Nephron (organoid): ENCODE results near the gene STAT1.

Experiments used
- H3K27ac Mint-ChIP-seq, 3 experiments: 2 replicates each; pipeline ENCODE4 v1.8.0; 2020; ENCODE audit warnings: mixed read lengths in 3 of 3, mild to moderate bottlenecking in 2 of 3, moderate library complexity in 1 of 3
- H3K27me3 Mint-ChIP-seq: 2 replicates; pipeline ENCODE4 v1.8.0; 2021; ENCODE audit warnings: low read depth, mild to moderate bottlenecking, moderate library complexity, mixed read lengths
- H3K36me3 Mint-ChIP-seq: 2 replicates; pipeline ENCODE4 v1.8.0; 2020; ENCODE audit warnings: low read depth, mixed read lengths
- H3K4me1 Mint-ChIP-seq: 2 replicates; pipeline ENCODE4 v1.8.0; 2020; ENCODE audit warnings: mixed read lengths
- H3K4me3 Mint-ChIP-seq, 3 experiments: 2 replicates each; pipeline ENCODE4 v1.8.0; 2020; ENCODE audit warnings: mild to moderate bottlenecking in 3 of 3, mixed read lengths in 3 of 3, moderate library complexity in 2 of 3
- H3K9me3 Mint-ChIP-seq: 2 replicates; pipeline ENCODE4 v1.8.0; 2020; ENCODE audit warnings: mixed read lengths
- CTCF ChIP-seq, 3 experiments: fragments of 200-600 bp; sonication (generic); IDR thresholded peaks; one replicate each; pipeline ENCODE4 v1.5.0; 2021; ENCODE audit warnings: antibody characterized with exemption in 3 of 3; ENCODE audit not compliant: unreplicated experiment in 3 of 3

STAT1 gene

GRCh38 chr2:191037351-191037750 lies 23.4 kb upstream of the STAT1 start:
- TF ChIP-seq CTCF (IDR thresholded peaks at IDR 0.05; ENCODE audit: unreplicated experiment in 3 of 3): no peak
- Mint-ChIP-seq H3K4me1 (peaks cover 5% of the 10 kb centered on the region), H3K9me3 (no peaks in the 10 kb centered on the region)

GRCh38 chr2:191036363-191036762 lies 22.4 kb upstream of the STAT1 start:
- H3K4me3 Mint-ChIP-seq: no peak overlapping the region
- peaks cover 5% of the 10 kb centered on the region for H3K4me1 Mint-ChIP-seq
- TF ChIP-seq CTCF (IDR thresholded peaks at IDR 0.05; ENCODE audit: unreplicated experiment in 3 of 3): no peak
- no peaks in the 10 kb centered on the region for H3K9me3 Mint-ChIP-seq
- H3K36me3 Mint-ChIP-seq: no peaks in the 10 kb centered on the region
- H3K27ac Mint-ChIP-seq: no peak overlapping the region
- H3K27me3 Mint-ChIP-seq: no peaks in the 10 kb centered on the region

More at GRCh38 chr2:191037351-191037750, 23.4 kb upstream of the STAT1 start:
- Mint-ChIP-seq H3K4me3 (no peak overlapping the region), H3K27ac (no peak overlapping the region), H3K27me3 (no peaks in the 10 kb centered on the region), H3K36me3 (no peaks in the 10 kb centered on the region)

- no peaks in the 10 kb centered on the region for H3K36me3 Mint-ChIP-seq
- no peak for TF ChIP-seq CTCF (IDR thresholded peaks at IDR 0.05; ENCODE audit: unreplicated experiment in 3 of 3)
- H3K4me3 Mint-ChIP-seq: no peak overlapping the region
- H3K27ac Mint-ChIP-seq: peak overlapping the region; percentile 43 to 84 (median 67)
- no peaks in the 10 kb centered on the region for H3K27me3 Mint-ChIP-seq
- peaks cover 5% of the 10 kb centered on the region for H3K4me1 Mint-ChIP-seq
- H3K9me3 Mint-ChIP-seq: no peaks in the 10 kb centered on the region
These were observed 18.8 kb upstream of the STAT1 start for GRCh38 chr2:191032588-191033429.

GRCh38 chr2:191031256-191031655 lies 17.3 kb upstream of the STAT1 start:
- no peak overlapping the region for H3K27ac Mint-ChIP-seq
- no peak overlapping the region for H3K4me3 Mint-ChIP-seq
- H3K4me1 Mint-ChIP-seq: peaks cover 5% of the 10 kb centered on the region
- H3K9me3 Mint-ChIP-seq: no peaks in the 10 kb centered on the region
- TF ChIP-seq CTCF (IDR thresholded peaks at IDR 0.05; ENCODE audit: unreplicated experiment in 3 of 3): no peak
- no peaks in the 10 kb centered on the region for H3K27me3 Mint-ChIP-seq
- H3K36me3 Mint-ChIP-seq: no peaks in the 10 kb centered on the region

- Mint-ChIP-seq H3K27ac (peak overlapping the region in 1 of 3 experiments; percentile 11), H3K36me3 (no peaks in the 10 kb centered on the region), H3K9me3 (no peaks in the 10 kb centered on the region), H3K4me3 (no peak overlapping the region), H3K4me1 (peaks cover 5% of the 10 kb centered on the region), H3K27me3 (no peaks in the 10 kb centered on the region)
- peak; percentile 52 to 74 (median 64) for TF ChIP-seq CTCF (IDR thresholded peaks at IDR 0.05; ENCODE audit: unreplicated experiment in 3 of 3)
These were observed 16.7 kb upstream of the STAT1 start for GRCh38 chr2:191030521-191031154.
